Astrocyte (in vitro differentiated cells and primary cell): ENCODE results near the gene OR2Z1. TPM values are rescaled to one million over a fixed set of nuclear protein-coding genes. Genes with fewer than 3 reads are reported as not detected.

Source experiments
- DNase-seq: peaks from one replicate; pipeline ENCODE4 v3.0.0-alpha.2; 2010; ENCODE audit warnings: low read depth
- FAIRE-seq: peaks from 2 replicates; lab custom pipeline; 2011; peaks lifted over from hg19 to GRCh38; lab: Jason Lieb, UNC
- H2AFZ ChIP-seq: 2 replicates; pipeline ENCODE4 v1.6.0; 2012; ENCODE audit warnings: low read depth, low read length, inconsistent platforms
- H3K27ac ChIP-seq: 2 replicates; pipeline ENCODE4 v1.5.1; 2011; ENCODE audit warnings: low read depth, low read length, inconsistent platforms
- H3K27me3 ChIP-seq: 2 replicates; pipeline ENCODE4 v1.6.0; 2011; ENCODE audit warnings: low read length, inconsistent platforms; ENCODE audit not compliant: insufficient read depth
- H3K36me3 ChIP-seq: 2 replicates; pipeline ENCODE4 v1.5.1; 2011; ENCODE audit warnings: low read length, inconsistent platforms; ENCODE audit not compliant: insufficient read depth
- H3K4me1 ChIP-seq: 2 replicates; pipeline ENCODE4 v1.5.1; 2011; ENCODE audit warnings: low read length, inconsistent platforms; ENCODE audit not compliant: insufficient read depth
- H3K4me2 ChIP-seq: 2 replicates; pipeline ENCODE4 v1.6.0; 2012; ENCODE audit warnings: low read length, inconsistent platforms
- H3K4me3 ChIP-seq: 2 replicates; pipeline ENCODE4 v1.5.1; 2011; ENCODE audit warnings: low read depth, mild to moderate bottlenecking, low read length, inconsistent platforms; ENCODE audit not compliant: insufficient read depth
- H3K79me2 ChIP-seq: 2 replicates; pipeline ENCODE4 v1.6.0; 2012; ENCODE audit warnings: mild to moderate bottlenecking, low read length, inconsistent platforms; ENCODE audit not compliant: insufficient read depth
- H3K9ac ChIP-seq: 2 replicates; pipeline ENCODE4 v1.6.0; 2012; ENCODE audit warnings: mild to moderate bottlenecking, low read length, inconsistent platforms
- H3K9me3 ChIP-seq: 2 replicates; pipeline ENCODE4 v1.5.1; 2012; ENCODE audit warnings: low read depth, mild to moderate bottlenecking, low read length, inconsistent platforms; ENCODE audit not compliant: insufficient read depth
- H4K20me1 ChIP-seq: 2 replicates; pipeline ENCODE4 v1.6.0; 2012; ENCODE audit warnings: low read length, inconsistent platforms; ENCODE audit not compliant: insufficient read depth
- H3K27ac Mint-ChIP-seq: one replicate; pipeline ENCODE4 v1.8.0; 2021; ENCODE audit warnings: mild to moderate bottlenecking, mixed read lengths; ENCODE audit not compliant: unreplicated experiment
- H3K27me3 Mint-ChIP-seq: one replicate; pipeline ENCODE4 v1.8.0; 2021; ENCODE audit warnings: low read depth, mixed read lengths; ENCODE audit not compliant: unreplicated experiment
- H3K36me3 Mint-ChIP-seq: one replicate; pipeline ENCODE4 v1.8.0; 2021; ENCODE audit warnings: low read depth, mixed read lengths; ENCODE audit not compliant: unreplicated experiment
- H3K4me1 Mint-ChIP-seq: one replicate; pipeline ENCODE4 v1.8.0; 2021; ENCODE audit warnings: low read depth, mixed read lengths; ENCODE audit not compliant: unreplicated experiment
- H3K4me3 Mint-ChIP-seq: one replicate; pipeline ENCODE4 v1.8.0; 2021; ENCODE audit warnings: mild to moderate bottlenecking, moderate library complexity, mixed read lengths; ENCODE audit not compliant: unreplicated experiment
- H3K9me3 Mint-ChIP-seq: one replicate; pipeline ENCODE4 v1.8.0; 2021; ENCODE audit warnings: mild to moderate bottlenecking, mixed read lengths; ENCODE audit not compliant: unreplicated experiment
- CTCF ChIP-seq: IDR thresholded peaks from 2 replicates; pipeline ENCODE4 v1.5.1; 2011; ENCODE audit warnings: low read depth, mild to moderate bottlenecking, inconsistent platforms, low read length, moderate library complexity; ENCODE audit not compliant: insufficient read depth
- EZH2 ChIP-seq: IDR thresholded peaks from 2 replicates; pipeline ENCODE4 v1.6.1; 2012; ENCODE audit warnings: mild to moderate bottlenecking, low read length, inconsistent platforms; ENCODE audit not compliant: insufficient read depth
- total RNA-seq: library from RNA; stranded (reverse); gene quantifications from 2 replicates; pipeline ENCODE4 v1.2.1, GENCODE V29; 2021

OR2Z1 gene
- total RNA-seq, 1 donor from 2014 or later, result not detected

GRCh38 chr19:8684001-8684902, 37.2 kb upstream of the OR2Z1 start:
- Histone ChIP-seq H3K27ac (no peak overlapping the region), H2AFZ (no peak overlapping the region), H3K9me3 (no peaks in the 10 kb centered on the region), H3K27me3 (no peaks in the 10 kb centered on the region), H3K79me2 (no peaks in the 10 kb centered on the region), H3K4me2 (no peak overlapping the region), H3K36me3 (no peaks in the 10 kb centered on the region), H3K9ac (no peak overlapping the region), H3K4me3 (no peak overlapping the region), H4K20me1 (no peaks in the 10 kb centered on the region), H3K4me1 (no peaks in the 10 kb centered on the region)
- H3K27me3 Mint-ChIP-seq, result no peaks in the 10 kb centered on the region
- H3K4me3 Mint-ChIP-seq, result no peak overlapping the region
- no peak overlapping the region for H3K27ac Mint-ChIP-seq
- H3K9me3 Mint-ChIP-seq, result peaks cover 27% of the 10 kb centered on the region
- H3K36me3 Mint-ChIP-seq, result no peaks in the 10 kb centered on the region
- H3K4me1 Mint-ChIP-seq, result no peaks in the 10 kb centered on the region
- FAIRE-seq, result no peak
- TF ChIP-seq CTCF (no peak), EZH2 (no peak)
- no peak for DNase-seq

GRCh38 chr19:8686549-8686948, 34.9 kb upstream of the OR2Z1 start:
- no peaks in the 10 kb centered on the region for H3K27me3 Mint-ChIP-seq
- no peaks in the 10 kb centered on the region for H3K4me1 Mint-ChIP-seq
- Histone ChIP-seq H3K4me3 (no peak overlapping the region), H3K27ac (no peak overlapping the region), H3K9ac (no peak overlapping the region), H3K79me2 (no peaks in the 10 kb centered on the region), H4K20me1 (no peaks in the 10 kb centered on the region), H2AFZ (no peak overlapping the region), H3K4me1 (no peaks in the 10 kb centered on the region), H3K9me3 (no peaks in the 10 kb centered on the region), H3K27me3 (no peaks in the 10 kb centered on the region), H3K36me3 (no peaks in the 10 kb centered on the region), H3K4me2 (no peak overlapping the region)
- DNase-seq, result no peak
- H3K4me3 Mint-ChIP-seq, result no peak overlapping the region
- H3K36me3 Mint-ChIP-seq, result no peaks in the 10 kb centered on the region
- no peak overlapping the region for H3K27ac Mint-ChIP-seq
- no peak for FAIRE-seq
- TF ChIP-seq EZH2 (no peak), CTCF (no peak)
- H3K9me3 Mint-ChIP-seq, result peaks cover 26% of the 10 kb centered on the region

- Mint-ChIP-seq H3K4me1 (no peaks in the 10 kb centered on the region), H3K27me3 (no peaks in the 10 kb centered on the region), H3K36me3 (no peaks in the 10 kb centered on the region), H3K27ac (no peak overlapping the region), H3K4me3 (no peak overlapping the region), H3K9me3 (peaks cover 41% of the 10 kb centered on the region)
- no peak overlapping the region for H3K4me2 ChIP-seq
- H3K27me3 ChIP-seq, result no peaks in the 10 kb centered on the region
- no peak overlapping the region for H3K4me3 ChIP-seq
- no peaks in the 10 kb centered on the region for H3K9me3 ChIP-seq
- H3K79me2 ChIP-seq, result no peaks in the 10 kb centered on the region
- no peak overlapping the region for H2AFZ ChIP-seq
- H3K9ac ChIP-seq, result no peak overlapping the region
- no peak for TF ChIP-seq CTCF
- TF ChIP-seq EZH2, result no peak
- no peaks in the 10 kb centered on the region for H4K20me1 ChIP-seq
- H3K27ac ChIP-seq, result no peak overlapping the region
- DNase-seq (no peak), FAIRE-seq (no peak)
- H3K36me3 ChIP-seq, result no peaks in the 10 kb centered on the region
- H3K4me1 ChIP-seq, result no peaks in the 10 kb centered on the region
Observed at GRCh38 chr19:8688930-8689329, 32.5 kb upstream of the OR2Z1 start.
